ENCODE data around the gene TRAPPC1. TPM values are rescaled to one million over a fixed set of nuclear protein-coding genes. Genes with fewer than 3 reads are reported as not detected.

Gene TRAPPC1
- total and polyA plus RNA-seq, 2 of the 8 experiments (the other 6 are each of a cell fraction or from before 2014, with no cell fraction given), result 114 to 170 TPM

DNA sequence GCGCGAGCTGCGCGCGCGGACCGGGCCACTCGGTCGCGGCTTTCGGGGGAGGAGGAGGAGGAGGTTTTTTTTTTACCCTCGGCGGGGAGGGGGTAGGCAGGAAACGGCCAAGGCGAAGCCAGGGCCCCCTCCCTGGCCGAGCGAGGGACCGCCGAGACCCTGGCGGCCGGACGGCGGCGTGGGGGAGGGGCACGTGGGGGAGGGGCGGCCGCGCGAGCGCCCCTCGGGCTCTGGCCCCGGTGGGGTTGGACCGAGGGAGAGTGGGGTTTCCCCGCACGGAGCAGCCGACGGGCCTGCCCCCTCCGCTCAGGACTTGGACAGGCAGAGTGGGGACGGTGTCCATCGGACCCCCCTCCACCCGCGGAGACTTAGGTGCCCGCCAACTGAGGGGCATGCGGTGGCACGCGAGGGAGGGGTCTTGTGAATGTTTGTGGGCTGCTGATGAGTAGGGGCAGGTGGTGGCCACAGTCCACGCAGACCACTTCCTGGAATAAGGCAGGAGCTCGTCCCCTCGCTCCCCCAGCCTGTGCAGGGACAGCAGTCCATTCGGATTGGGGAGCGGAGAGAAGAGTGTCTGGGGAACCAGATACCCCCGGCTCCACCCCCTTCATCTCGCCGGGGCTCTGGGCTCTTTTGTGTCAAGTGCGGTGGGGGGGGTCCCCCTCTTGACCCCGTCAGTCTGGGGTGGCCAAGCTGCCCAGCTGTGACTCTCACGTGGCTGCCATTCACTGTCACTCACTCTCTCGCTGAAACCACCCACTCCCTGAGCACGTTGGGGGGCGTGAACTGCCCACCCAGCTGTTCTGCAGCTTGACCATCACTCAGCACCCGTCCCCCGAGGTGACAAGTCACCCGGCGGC is 46.1 kb downstream of the TRAPPC1 start:
- DNase-seq (ENCODE audit: low read depth in 1 of 2, low spot score in 2 of 2), result peak in 1 of 2 experiments; percentile 66
- Histone ChIP-seq H4K5ac (ENCODE audit: insufficient read length, low read depth, low read length) (no peak overlapping the region), H2BK20ac (ENCODE audit: low read length) (0 out of 2 replicates have a peak overlapping the region, but pooled peaks have one; percentile 86), H3K4me3 (ENCODE audit: extremely low read depth in 1 of 4, insufficient read depth in 2 of 4, low read depth in 3 of 4, low read length in 4 of 4) (peak overlapping the region; percentile 52 to 83 (median 70)), H3K23ac (ENCODE audit: insufficient read length) (no peak overlapping the region), H3K23me2 (ENCODE audit: low read depth, low read length) (peaks cover 24% of the 10 kb centered on the region), H3K4ac (replicated peaks; ENCODE audit: insufficient read length, low read depth, low read length) (peak overlapping the region; percentile 79), H2BK15ac (ENCODE audit: low read length) (0 out of 2 replicates have a peak overlapping the region, but pooled peaks have one; percentile 25), H3K9me3 (ENCODE audit: insufficient read depth in 2 of 2, low read depth in 1 of 2, low read length in 1 of 2) (no peaks in the 10 kb centered on the region), H3K18ac (ENCODE audit: extremely low read depth, low read length) (no peak overlapping the region; the same call in 1 of the 2 replicates), H3K56ac (replicated peaks; ENCODE audit: insufficient read length, low read depth, low read length) (no peak overlapping the region), H3K36me3 (ENCODE audit: control insufficient read depth in 2 of 4, insufficient read depth in 4 of 4, low read length in 3 of 4) (peaks cover 0 to 4% (median under 1%) of the 10 kb centered on the region in 4 experiments; a peak in 3 of 8 replicates), H2BK5ac (ENCODE audit: low read depth, low read length) (no peak overlapping the region; the same call in 1 of the 2 replicates), H3K79me1 (ENCODE audit: low read depth, low read length) (no peaks in the 10 kb centered on the region), H3K9ac (replicated peaks in 1 of 4; ENCODE audit: extremely low read depth in 1 of 4, low read depth in 3 of 4, low read length in 3 of 4) (peak overlapping the region in 1 of 4 experiments; percentile 24; a peak in 1 of 7 replicates), H2BK12ac (ENCODE audit: low read depth, low read length) (no peak overlapping the region), H2AK5ac (ENCODE audit: low read depth, low read length) (no peak overlapping the region), H4K20me1 (replicated peaks in 1 of 2; ENCODE audit: control insufficient read depth in 1 of 2, insufficient read depth in 2 of 2, low read length in 2 of 2) (no peaks in the 10 kb centered on the region), H4K8ac (ENCODE audit: extremely low read depth, insufficient read depth, low read length) (no peak overlapping the region; the same call in none of the 2 replicates), H2BK120ac (replicated peaks; ENCODE audit: low read depth, low read length) (no peak overlapping the region), H3K27ac (ENCODE audit: low read depth, low read length) (no peak overlapping the region), H3K14ac (ENCODE audit: insufficient read length) (no peak overlapping the region), H3K4me1 (replicated peaks in 1 of 4; ENCODE audit: control insufficient read depth in 3 of 4, insufficient read depth in 4 of 4, low read length in 3 of 4) (peaks cover 9 to 30% (median 17%) of the 10 kb centered on the region in 4 experiments), H3K79me2 (ENCODE audit: control insufficient read depth in 1 of 2, insufficient read depth in 2 of 2, low read length in 2 of 2) (no peaks in the 10 kb centered on the region), H3K27me3 (replicated peaks in 1 of 4; ENCODE audit: control insufficient read depth in 3 of 4, extremely low read depth in 1 of 4, insufficient read depth in 3 of 4, low read length in 3 of 4) (peaks cover 0 to 10% (median 3%) of the 10 kb centered on the region in 4 experiments; a peak in 3 of 7 replicates), H3K4me2 (ENCODE audit: insufficient read depth in 1 of 2, low read depth in 2 of 2, low read length in 2 of 2) (peak overlapping the region; percentile 82 to 100), H2AFZ (ENCODE audit: low read length) (no peak overlapping the region), H4K91ac (replicated peaks; ENCODE audit: insufficient read length, low read length) (peak overlapping the region; percentile 67)
- ChIA-PET CTCF (ENCODE audit: partially characterized antibody) (interaction anchor here (0.6 to 1.3 kb wide), 3 partner anchors 15 to 23 kb away, joined by 3 to 4 read pairs (median 3); no protein-coding TSS in a partner anchor), POLR2A (ENCODE audit: partially characterized antibody) (interaction anchor here (0.6 to 1.7 kb wide), 4 partner anchors 17 to 95 kb away, joined by 3 to 6 read pairs (median 3); no protein-coding TSS in a partner anchor)
- WGBS, 2 experiments (ENCODE audit: extremely low coverage in 1 of 2, insufficient coverage in 1 of 2, insufficient read length in 1 of 2, insufficient replicate concordance in 2 of 2, low coverage in 1 of 2, low lambda C conversion rate in 2 of 2, missing lambda C conversion rate in 1 of 2), result 3% methylated on average over 15 of the region's 64 CpGs; no CpG with 5 or more reads in 1 of the 2 experiments
- no peak for FAIRE-seq
- TF ChIP-seq CTBP2 (IDR thresholded peaks at IDR 0.05; ENCODE audit: borderline replicate concordance, insufficient read depth, insufficient read length, low read length) (peak; percentile 8), GABPA (IDR thresholded peaks at IDR 0.05; ENCODE audit: borderline replicate concordance, insufficient read depth, low read length) (no peak), RAD21 (IDR thresholded peaks at IDR 0.05 in 1 of 2, conservative IDR thresholded peaks at IDR 0.05 in 1 of 2; ENCODE audit: low read depth in 2 of 2, low read length in 2 of 2) (no peak), KDM1A (IDR thresholded peaks at IDR 0.05; ENCODE audit: borderline replicate concordance, low read length) (peak; percentile 47; the same call in 1 of the 2 replicates), CBX8 (IDR thresholded peaks at IDR 0.05; ENCODE audit: borderline replicate concordance, low read depth, low read length) (no peak), FOSL1 (IDR thresholded peaks at IDR 0.05; ENCODE audit: insufficient read depth, low read depth, low read length) (no peak)
- TF ChIP-seq, protein P1, sequence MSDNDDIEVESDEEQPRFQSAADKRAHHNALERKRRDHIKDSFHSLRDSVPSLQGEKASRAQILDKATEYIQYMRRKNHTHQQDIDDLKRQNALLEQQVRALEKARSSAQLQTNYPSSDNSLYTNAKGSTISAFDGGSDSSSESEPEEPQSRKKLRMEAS (IDR thresholded peaks at IDR 0.05), result peak; percentile 18; the same call in 1 of the 2 replicates
